Hepatocyte (in vitro differentiated cells): ENCODE results near the gene SUGCT. TPM values are rescaled to one million over a fixed set of nuclear protein-coding genes. Genes with fewer than 3 reads are reported as not detected.
A peak's percentile ranks its signal among the peaks of the same experiment; 100 is the strongest.

Experiments
- DNase-seq: peaks from one replicate; pipeline ENCODE4 v3.0.0-alpha.2; 2016; ENCODE audit warnings: low spot score
- H2AFZ ChIP-seq: fragments of 200-600 bp; sonication (generic); 2 replicates; pipeline ENCODE4 v1.6.0; 2016; ENCODE audit warnings: antibody characterized with exemption, mild to moderate bottlenecking
- H3K27ac ChIP-seq: fragments of 200-600 bp; sonication (generic); 2 replicates; pipeline ENCODE4 v1.5.1; 2016; ENCODE audit warnings: mild to moderate bottlenecking
- H3K27me3 ChIP-seq: fragments of 200-600 bp; sonication (generic); 2 replicates; pipeline ENCODE4 v1.6.1; 2016
- H3K36me3 ChIP-seq: fragments of 200-600 bp; sonication (generic); replicated peaks from 2 replicates; pipeline ENCODE4 v1.5.1; 2016; ENCODE audit warnings: low read depth; ENCODE audit not compliant: insufficient read depth
- H3K4me1 ChIP-seq: fragments of 200-600 bp; sonication (generic); 2 replicates; pipeline ENCODE4 v1.5.1; 2016; ENCODE audit warnings: mild to moderate bottlenecking, moderate library complexity; ENCODE audit not compliant: insufficient read depth
- H3K4me2 ChIP-seq: fragments of 200-600 bp; sonication (generic); 2 replicates; pipeline ENCODE4 v1.6.0; 2016
- H3K4me3 ChIP-seq: fragments of 200-600 bp; sonication (generic); 2 replicates; pipeline ENCODE4 v1.5.1; 2016; ENCODE audit warnings: mild to moderate bottlenecking
- H3K79me2 ChIP-seq: fragments of 200-600 bp; sonication (generic); 2 replicates; pipeline ENCODE4 v1.6.0; 2017; ENCODE audit warnings: mild to moderate bottlenecking
- H3K9me2 ChIP-seq: fragments of 200-600 bp; sonication (generic); replicated peaks from 2 replicates; pipeline ENCODE4 v1.6.0; 2017; ENCODE audit warnings: mild to moderate bottlenecking; ENCODE audit not compliant: insufficient read depth
- H3K9me3 ChIP-seq: fragments of 200-600 bp; sonication (generic); 2 replicates; pipeline ENCODE4 v1.5.1; 2016; ENCODE audit warnings: low read depth, mild to moderate bottlenecking
- H4K20me1 ChIP-seq: fragments of 200-600 bp; sonication (generic); 2 replicates; pipeline ENCODE4 v1.6.0; 2016; ENCODE audit warnings: mild to moderate bottlenecking; ENCODE audit not compliant: insufficient read depth, poor library complexity, severe bottlenecking
- CTCF ChIP-seq: fragments of 200-600 bp; sonication (generic); IDR thresholded peaks from 2 replicates; pipeline ENCODE4 v1.5.1; 2016; ENCODE audit warnings: antibody characterized with exemption, mild to moderate bottlenecking; ENCODE audit not compliant: poor library complexity
- EZH2 ChIP-seq: fragments of 200-600 bp; sonication (generic); IDR thresholded peaks from 2 replicates; pipeline ENCODE4 v1.6.1; 2016; ENCODE audit warnings: antibody characterized with exemption, mild to moderate bottlenecking, borderline replicate concordance
- EZH2phosphoT487 ChIP-seq: fragments of 200-600 bp; sonication (generic); IDR thresholded peaks from one replicate; pipeline ENCODE4 v1.6.1; 2018; ENCODE audit warnings: antibody characterized with exemption, mild to moderate bottlenecking, low read depth, moderate library complexity; ENCODE audit not compliant: unreplicated experiment, severe bottlenecking
- WGBS: methylation state at CpG from one replicate; pipeline ENCODE4 v1.1.6; 2016; ENCODE audit warnings: low lambda C conversion rate; ENCODE audit errors: missing lambda C conversion rate; 5-methylcytosine and 5-hydroxymethylcytosine counted together
- polyA plus RNA-seq: library from polyadenylated mRNA; unstranded; fragments of >200 nt; fragmentation: Nextera tagmentation; extraction: Ambion mirVana; gene quantifications from 2 replicates; pipeline ENCODE4 v1.2.1, GENCODE V29; 2016
- total RNA-seq: library from RNA; depleted of rRNA; stranded (reverse); fragments of >200 nt; gene quantifications from 2 replicates; pipeline ENCODE4 v1.2.3, GENCODE V29; 2014

The SUGCT gene
- total and polyA plus RNA-seq, 2 experiments from 2014 or later = 5.1 to 12.0 TPM

DNA sequence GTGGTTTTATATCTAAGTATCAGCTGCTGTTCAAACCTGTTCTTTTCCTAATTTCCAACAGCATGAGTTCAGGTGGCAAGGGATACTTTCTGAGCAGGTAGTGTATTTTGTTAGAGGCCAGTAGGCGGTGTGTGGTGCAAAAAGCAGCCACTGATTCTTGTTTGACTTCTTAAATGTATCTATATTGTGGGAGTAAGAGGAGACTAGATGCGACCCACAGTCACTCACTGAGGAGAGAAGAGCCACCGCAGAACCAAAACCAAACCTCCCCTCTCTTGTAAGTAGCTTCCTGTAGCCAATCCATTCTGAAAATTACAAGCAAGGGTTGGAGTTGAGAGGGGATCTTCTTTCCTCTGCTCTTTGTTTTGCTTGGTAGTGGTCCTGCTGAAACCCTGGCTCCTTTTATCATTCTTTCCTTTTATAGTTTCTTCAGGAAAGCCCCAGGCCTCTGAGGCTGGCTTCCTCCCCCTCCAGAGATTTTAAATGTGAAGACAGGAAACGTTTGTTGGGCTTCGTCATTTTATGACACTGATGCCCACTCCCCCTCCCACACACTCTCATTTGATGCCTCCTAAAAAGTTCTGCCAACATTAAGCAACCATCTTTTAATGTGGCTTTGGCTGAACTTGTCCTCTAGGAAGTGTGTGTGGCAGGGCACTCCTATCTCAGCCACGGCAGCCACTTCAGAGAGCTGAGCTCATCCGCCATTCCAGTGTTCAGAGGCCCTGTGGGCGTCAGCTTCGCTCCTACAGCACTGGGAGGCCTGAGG, 566.0 kb downstream of the SUGCT start:
- no peaks in the 10 kb centered on the region for H3K4me1 ChIP-seq
- no peak overlapping the region for H3K4me3 ChIP-seq
- H3K27me3 ChIP-seq = no peaks in the 10 kb centered on the region
- peak; percentile 16 for DNase-seq
- H3K4me2 ChIP-seq = no peak overlapping the region
- peak overlapping the region; percentile 50 for H3K27ac ChIP-seq
- no peaks in the 10 kb centered on the region for H4K20me1 ChIP-seq
- H3K79me2 ChIP-seq = no peaks in the 10 kb centered on the region
- TF ChIP-seq EZH2phosphoT487 = no peak
- TF ChIP-seq EZH2 = no peak
- TF ChIP-seq CTCF = peak; percentile 17
- no peak overlapping the region for H2AFZ ChIP-seq
- no peaks in the 10 kb centered on the region for H3K9me3 ChIP-seq
- no peaks in the 10 kb centered on the region for H3K9me2 ChIP-seq
- WGBS = 66% methylated on average over 9 of the region's 9 CpGs
- no peaks in the 10 kb centered on the region for H3K36me3 ChIP-seq

DNA sequence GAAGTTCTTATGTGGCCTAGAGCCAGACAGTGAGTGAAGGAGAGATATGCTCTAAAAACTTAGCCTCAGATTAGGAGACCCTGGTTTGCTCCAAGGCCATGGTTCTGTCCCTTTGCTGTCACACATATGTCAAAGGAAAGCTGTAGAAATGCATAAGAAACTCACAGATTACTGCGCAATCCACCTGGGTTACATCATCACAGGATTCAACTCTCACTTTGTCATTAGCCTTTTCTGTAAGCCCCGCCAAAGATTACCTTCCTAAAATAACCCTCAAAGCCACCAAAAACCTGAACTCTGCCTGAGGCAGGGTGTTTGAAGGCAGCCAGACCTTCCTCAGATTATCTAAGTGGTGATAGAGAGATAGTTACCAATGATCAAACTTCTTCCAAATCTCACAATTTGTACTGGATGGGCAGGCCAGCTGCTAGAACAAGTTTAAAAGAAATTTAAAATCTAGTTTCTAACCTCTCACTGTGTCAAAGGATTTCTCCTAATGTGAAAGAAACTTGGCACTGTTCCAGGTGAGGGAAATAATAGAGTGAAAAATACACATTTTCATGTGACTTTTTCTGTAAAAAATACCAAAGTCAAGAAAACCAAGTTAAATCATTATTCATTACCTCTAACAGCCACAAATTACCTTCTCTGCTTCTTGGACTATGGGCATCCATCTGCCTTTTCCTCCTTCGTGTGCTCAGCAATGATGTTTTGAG, 567.2 kb downstream of the SUGCT start:
- Histone ChIP-seq H3K4me1 (no peaks in the 10 kb centered on the region), H3K4me3 (no peak overlapping the region), H3K9me3 (no peaks in the 10 kb centered on the region), H2AFZ (no peak overlapping the region), H4K20me1 (no peaks in the 10 kb centered on the region), H3K27ac (peak overlapping the region; percentile 50), H3K9me2 (no peaks in the 10 kb centered on the region), H3K79me2 (no peaks in the 10 kb centered on the region), H3K4me2 (no peak overlapping the region), H3K27me3 (no peaks in the 10 kb centered on the region), H3K36me3 (no peaks in the 10 kb centered on the region)
- no peak for DNase-seq
- no peak for TF ChIP-seq CTCF
- TF ChIP-seq EZH2 = no peak
- TF ChIP-seq EZH2phosphoT487 = no peak
- WGBS = 67% methylated on average over 3 of the region's 3 CpGs

GRCh38 chr7:40704172-40704571, 569.4 kb downstream of the SUGCT start:
- DNase-seq = no peak
- no peak for TF ChIP-seq CTCF
- no peak for TF ChIP-seq EZH2
- no peak for TF ChIP-seq EZH2phosphoT487
- no peaks in the 10 kb centered on the region for H3K9me3 ChIP-seq

More at GRCh38 chr7:40704172-40704571, 569.4 kb downstream of the SUGCT start:
- Histone ChIP-seq H3K36me3 (no peaks in the 10 kb centered on the region), H3K4me3 (no peak overlapping the region), H3K4me2 (no peak overlapping the region), H2AFZ (no peak overlapping the region), H3K27me3 (no peaks in the 10 kb centered on the region), H3K79me2 (no peaks in the 10 kb centered on the region), H3K27ac (no peak overlapping the region), H4K20me1 (no peaks in the 10 kb centered on the region), H3K9me2 (no peaks in the 10 kb centered on the region), H3K4me1 (no peaks in the 10 kb centered on the region)
- 90% methylated on average over 1 of the region's 1 CpG for WGBS
